Breast epithelium (tissue), 4 donors: ENCODE data around the gene CREB3L4. TPM values are rescaled to one million over a fixed set of nuclear protein-coding genes. Genes with fewer than 3 reads are reported as not detected.

Experiments used
- DNase-seq, 2 donors: peaks; one replicate each; pipeline ENCODE4 v3.0.0-alpha.2; 2019; ENCODE audit warnings: low spot score in 2 of 2
- H3K27ac ChIP-seq, 2 donors: fragments of 200-600 bp; sonication (generic) in 1 of 2; one replicate each; pipeline ENCODE4 v1.5.1; 2016 to 2019; ENCODE audit warnings: mild to moderate bottlenecking in 1 of 2
- H3K27me3 ChIP-seq, 2 donors: fragments of 200-600 bp; sonication (generic) in 1 of 2; one replicate each; pipeline versions ENCODE4 v1.5.1 to v1.6.0; 2017 to 2019; ENCODE audit warnings: control low read depth in 1 of 2, mild to moderate bottlenecking in 1 of 2
- H3K36me3 ChIP-seq: fragments of 200-600 bp; one replicate; pipeline ENCODE4 v1.5.1; 2019
- H3K4me1 ChIP-seq, 2 donors: fragments of 200-600 bp; sonication (generic); one replicate each; pipeline ENCODE4 v1.5.1; 2016 to 2019; ENCODE audit warnings: control low read depth in 1 of 2
- H3K4me3 ChIP-seq, 3 donors: fragments of 200-600 bp; sonication (generic); 1 replicate in 2 of 3; 2 replicates in 1 of 3; pipeline ENCODE4 v1.5.1; 2016 to 2019; ENCODE audit warnings: mild to moderate bottlenecking in 3 of 3, moderate library complexity in 2 of 3
- H3K9me3 ChIP-seq, 2 donors: fragments of 200-600 bp; sonication (generic) in 1 of 2; one replicate each; pipeline ENCODE4 v1.5.1; 2016 to 2019; ENCODE audit warnings: control low read depth in 1 of 2
- CTCF ChIP-seq, 3 donors: fragments of 450-650 bp; IDR thresholded peaks; one replicate each; pipeline ENCODE4 v1.5.1; 2016 to 2017; ENCODE audit warnings: antibody characterized with exemption in 3 of 3, mild to moderate bottlenecking in 3 of 3, moderate library complexity in 3 of 3
- POLR2A ChIP-seq: fragments of 450-650 bp; IDR thresholded peaks from one replicate; pipeline ENCODE4 v1.6.1; 2016; ENCODE audit warnings: antibody characterized with exemption, mild to moderate bottlenecking, moderate library complexity
- POLR2AphosphoS5 ChIP-seq, 3 donors: sonication (generic); formaldehyde crosslinking; IDR thresholded peaks; one replicate each; pipeline ENCODE4 v1.6.1; 2017; ENCODE audit warnings: antibody characterized with exemption in 3 of 3
- intact Hi-C: fragments of 100-400 bp; cut with DNase I; formaldehyde crosslinking; loops from one replicate; pipeline ENCODE4 v1.15.1; 2023; ENCODE audit warnings: low total_unique reads
- total RNA-seq, 3 donors: library from RNA; depleted of rRNA; stranded (reverse); fragments of >200 nt; gene quantifications; one replicate each; pipeline ENCODE4 v1.1.0, GENCODE V29; 2016

The CREB3L4 gene
- total RNA-seq, 3 donors from 2014 or later = 10.6 to 80.5 (median 65.2) TPM

GRCh38 chr1:153929426-153929825 is 38.3 kb upstream of the CREB3L4 start:
- intact Hi-C loops = no loop called here
- no peak for TF ChIP-seq POLR2A
- TF ChIP-seq CTCF (IDR thresholded peaks at IDR 0.05) = no peak
- no peak for TF ChIP-seq POLR2AphosphoS5 (IDR thresholded peaks at IDR 0.05)
- H3K36me3 ChIP-seq = no peaks in the 10 kb centered on the region
- H3K9me3 ChIP-seq = no peaks in the 10 kb centered on the region
- no peak overlapping the region for H3K4me3 ChIP-seq
- no peaks in the 10 kb centered on the region for H3K27me3 ChIP-seq
- no peaks in the 10 kb centered on the region for H3K4me1 ChIP-seq
- no peak for DNase-seq
- H3K27ac ChIP-seq = peak overlapping the region; percentile 1 to 75

- Histone ChIP-seq H3K4me3 (no peak overlapping the region), H3K27me3 (no peaks in the 10 kb centered on the region), H3K9me3 (no peaks in the 10 kb centered on the region), H3K27ac (peak overlapping the region in 1 of 2 donors; percentile 75), H3K4me1 (no peaks in the 10 kb centered on the region), H3K36me3 (no peaks in the 10 kb centered on the region)
- intact Hi-C loops = no loop called here
- DNase-seq = no peak
- TF ChIP-seq CTCF (IDR thresholded peaks at IDR 0.05) = no peak
- TF ChIP-seq POLR2A = no peak
- TF ChIP-seq POLR2AphosphoS5 (IDR thresholded peaks at IDR 0.05) = no peak
These were observed 37.4 kb upstream of the CREB3L4 start for GRCh38 chr1:153929981-153930948.

GRCh38 chr1:153932156-153933131 is 35.3 kb upstream of the CREB3L4 start:
- H3K27me3 ChIP-seq = no peaks in the 10 kb centered on the region
- intact Hi-C loops = no loop called here
- DNase-seq = no peak
- peaks cover under 1% of the 10 kb centered on the region for H3K36me3 ChIP-seq
- no peaks in the 10 kb centered on the region for H3K4me1 ChIP-seq
- H3K27ac ChIP-seq = no peak overlapping the region
- no peak overlapping the region for H3K4me3 ChIP-seq
- H3K9me3 ChIP-seq = no peaks in the 10 kb centered on the region
- TF ChIP-seq POLR2A = no peak
- no peak for TF ChIP-seq POLR2AphosphoS5 (IDR thresholded peaks at IDR 0.05)
- no peak for TF ChIP-seq CTCF (IDR thresholded peaks at IDR 0.05)

- H3K4me3 ChIP-seq = no peak overlapping the region
- H3K27me3 ChIP-seq = no peaks in the 10 kb centered on the region
- DNase-seq = no peak
- H3K4me1 ChIP-seq = no peaks in the 10 kb centered on the region
- H3K27ac ChIP-seq = no peak overlapping the region
- peaks cover 5% of the 10 kb centered on the region for H3K36me3 ChIP-seq
- intact Hi-C loops = no loop called here
- TF ChIP-seq POLR2AphosphoS5 (IDR thresholded peaks at IDR 0.05) = no peak
- TF ChIP-seq CTCF (IDR thresholded peaks at IDR 0.05) = no peak
- TF ChIP-seq POLR2A = no peak
- H3K9me3 ChIP-seq = no peaks in the 10 kb centered on the region
These were observed 34.3 kb upstream of the CREB3L4 start for GRCh38 chr1:153933430-153933829.
